Stimulated activated CD8-positive, alpha-beta memory T cell treated with anti-CD3 and anti-CD28 coated beads, Interleukin-7, amount 100 ng/mL, for 24 hours (primary cell): ENCODE data around the gene SPG7.
A peak's percentile ranks its signal among the peaks of the same experiment; 100 is the strongest.
"Not testable (repeated sequence)": the region's sequence is repeated elsewhere in the genome, so short reads cannot be mapped to it uniquely, and the experiment has no call there.

Source experiments
- DNase-seq: peaks from one replicate; pipeline ENCODE4 v3.0.0-alpha.2; 2020; ENCODE audit warnings: low read depth

The SPG7 gene

GRCh38 chr16:89507834-89508590 is at the start of gene SPG7:
SPG7 (plus strand) TSS chr16:89508403; CDS start chr16:89508418, 15 bp downstream.
- DNase-seq: peak; percentile 74

- no peak for DNase-seq
These were observed 49.7 kb upstream of the SPG7 start for GRCh38 chr16:89458551-89458950.

GRCh38 chr16:89458967-89459366 is 49.2 kb upstream of the SPG7 start:
- no peak for DNase-seq

GRCh38 chr16:89460556-89460955 is 47.6 kb upstream of the SPG7 start:
- no peak for DNase-seq

GRCh38 chr16:89461890-89462289 is 46.3 kb upstream of the SPG7 start:
- not testable (repeated sequence) for DNase-seq

GRCh38 chr16:89462639-89463038 is 45.6 kb upstream of the SPG7 start:
- DNase-seq: not testable (repeated sequence)

GRCh38 chr16:89463312-89463711 is 44.9 kb upstream of the SPG7 start:
- DNase-seq: not testable (repeated sequence)

- DNase-seq: no peak
These were observed 41.3 kb upstream of the SPG7 start for GRCh38 chr16:89466920-89467319.

GRCh38 chr16:89467382-89467781 is 40.8 kb upstream of the SPG7 start:
- no peak for DNase-seq

- DNase-seq: no peak
These were observed 35.5 kb upstream of the SPG7 start for GRCh38 chr16:89472711-89473075.

GRCh38 chr16:89473136-89473712 is 35.0 kb upstream of the SPG7 start:
- no peak for DNase-seq

GRCh38 chr16:89473791-89474414 is 34.3 kb upstream of the SPG7 start:
- no peak for DNase-seq

- no peak for DNase-seq
These were observed 33.1 kb upstream of the SPG7 start for GRCh38 chr16:89475144-89475543.

- no peak for DNase-seq
These were observed 31.8 kb upstream of the SPG7 start for GRCh38 chr16:89476379-89476778.

- no peak for DNase-seq
These were observed 31.4 kb upstream of the SPG7 start for GRCh38 chr16:89476811-89477261.

GRCh38 chr16:89478576-89479221 is 29.5 kb upstream of the SPG7 start:
- DNase-seq: no peak

GRCh38 chr16:89481356-89481955 is 26.7 kb upstream of the SPG7 start:
- no peak for DNase-seq

GRCh38 chr16:89482150-89482816 is 25.9 kb upstream of the SPG7 start:
- DNase-seq: no peak

GRCh38 chr16:89482817-89483205 is 25.4 kb upstream of the SPG7 start:
- no peak for DNase-seq

GRCh38 chr16:89484041-89484501 is 24.1 kb upstream of the SPG7 start:
- no peak for DNase-seq

- no peak for DNase-seq
These were observed 23.1 kb upstream of the SPG7 start for GRCh38 chr16:89484923-89485679.
